HT1080 (cell line): ENCODE results near the gene SATB2. TPM values are rescaled to one million over a fixed set of nuclear protein-coding genes. Genes with fewer than 3 reads are reported as not detected.
A peak's percentile ranks its signal among the peaks of the same experiment; 100 is the strongest.

Experiments used
- DNase-seq: peaks from one replicate; pipeline ENCODE4 v3.0.0-alpha.2; 2015; ENCODE audit warnings: low read depth
- total RNA-seq: library from RNA; depleted of rRNA; stranded (reverse); fragments of >200 nt; shearing (Covaris generic); gene quantifications from 2 replicates; pipeline ENCODE4 v1.2.3, GENCODE V29; 2014

SATB2 gene
- total RNA-seq, 1 experiment from 2014 or later = 14.5 TPM

DNA sequence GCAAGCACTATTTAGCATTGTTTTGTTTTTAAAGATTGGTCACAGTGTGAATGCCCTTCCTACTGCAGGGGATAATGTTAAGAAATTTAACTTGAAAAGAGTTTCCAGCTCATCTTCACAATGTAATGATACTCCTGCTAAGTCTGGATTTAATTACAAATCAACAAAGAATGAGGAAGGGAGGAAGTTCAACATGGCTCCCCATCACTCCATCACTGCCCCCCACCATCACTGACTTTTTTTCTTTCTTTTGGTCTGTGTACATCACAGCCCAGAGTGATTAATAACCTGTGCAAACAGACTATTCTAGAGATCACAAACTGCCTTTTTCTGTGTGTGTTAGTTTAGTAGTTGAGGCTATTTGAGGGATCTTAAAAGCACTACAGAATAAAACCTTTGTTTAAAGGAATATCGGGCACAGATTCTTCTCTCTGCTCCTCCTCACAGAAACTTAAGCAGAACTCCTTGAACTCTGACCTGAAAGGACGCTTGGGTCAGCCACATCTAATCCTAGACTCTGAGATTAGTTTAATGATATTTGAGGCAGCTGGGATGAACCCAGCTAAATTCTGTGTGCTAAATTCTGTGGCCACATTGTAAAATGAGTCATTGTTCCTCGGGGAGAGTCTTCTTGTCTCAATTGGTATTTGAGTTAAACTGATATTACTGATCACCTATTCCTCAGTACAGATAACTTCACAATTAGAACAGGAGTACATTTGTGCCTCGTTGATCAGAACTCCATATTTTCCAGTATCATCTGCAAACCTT, 47.8 kb downstream of the SATB2 start:
- peak; percentile 6 for DNase-seq

DNA sequence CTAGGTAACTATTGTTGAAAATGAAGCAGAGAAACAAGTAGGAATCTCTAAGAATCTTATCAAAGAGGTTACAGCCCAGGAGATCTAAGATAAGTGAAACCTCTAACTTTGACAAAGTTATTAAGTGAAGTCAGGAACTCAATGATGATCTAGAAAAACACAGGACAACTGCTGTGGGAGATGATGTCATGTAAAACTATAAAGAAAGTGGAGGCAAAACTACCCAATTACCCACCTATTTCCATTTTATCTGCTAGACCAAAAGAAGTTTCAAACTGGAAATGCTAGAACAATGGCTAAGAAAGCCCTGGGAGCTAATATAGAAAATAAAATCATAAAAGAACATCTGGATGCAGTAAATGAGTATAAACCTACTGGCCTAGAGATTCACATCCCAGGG, 50.3 kb downstream of the SATB2 start:
- DNase-seq = no peak

DNA sequence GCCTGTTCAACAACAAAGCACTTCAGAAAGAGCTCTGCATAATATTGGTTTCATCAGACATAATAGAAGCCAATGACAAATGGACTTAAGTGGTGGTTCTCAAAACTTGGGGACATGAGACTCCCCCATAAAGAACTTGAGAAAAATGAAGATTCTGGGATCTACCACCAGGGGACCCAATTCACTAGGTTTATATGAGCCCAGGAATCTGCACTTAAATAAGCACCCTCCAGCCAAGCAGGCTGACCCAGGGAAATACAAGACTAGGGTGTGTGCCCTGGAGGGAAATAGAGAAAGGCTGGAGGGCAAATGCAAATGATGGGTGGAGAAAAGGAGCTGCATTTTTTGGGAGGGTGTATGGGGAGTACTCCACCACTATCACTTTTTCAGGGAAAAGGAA, 52.5 kb downstream of the SATB2 start:
- DNase-seq = peak; percentile 17

DNA sequence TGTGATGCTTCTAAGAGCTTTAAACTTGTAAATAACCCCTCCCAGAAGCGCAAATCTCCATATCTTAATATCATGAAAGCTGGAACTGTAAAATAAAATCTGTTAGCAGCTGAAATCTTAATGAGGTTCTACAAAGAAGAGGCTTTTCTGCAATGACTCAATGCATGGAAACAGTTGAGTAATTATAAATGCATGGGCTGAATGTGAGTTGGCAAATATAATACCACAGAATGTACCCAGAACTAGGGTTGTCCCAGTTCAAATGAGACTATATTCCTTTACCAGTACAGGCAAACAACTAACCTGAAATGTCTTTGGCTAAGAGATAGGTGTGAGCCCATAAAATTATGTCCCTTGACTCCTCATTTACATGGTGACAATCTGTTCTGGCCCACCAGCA, 52.9 kb downstream of the SATB2 start:
- DNase-seq = peak; percentile 18

DNA sequence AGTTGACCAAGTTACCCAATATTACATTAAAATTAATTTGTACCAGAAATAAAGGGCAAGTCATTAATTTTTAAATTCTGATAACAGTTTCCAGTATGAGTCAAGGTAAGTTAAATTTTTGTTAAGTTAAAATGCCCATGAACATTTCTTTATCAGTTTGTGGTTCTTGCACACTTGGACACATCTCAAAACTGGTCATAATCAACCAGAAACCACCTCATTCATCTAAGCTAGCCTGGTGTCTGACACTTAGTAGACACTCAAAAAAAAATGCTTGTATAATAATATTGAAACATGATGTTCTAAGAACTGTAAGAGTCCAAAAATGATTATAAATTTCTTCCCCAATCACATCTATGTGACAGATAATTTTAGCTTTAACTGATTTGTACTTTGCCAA, 62.4 kb downstream of the SATB2 start:
- DNase-seq = no peak

DNA sequence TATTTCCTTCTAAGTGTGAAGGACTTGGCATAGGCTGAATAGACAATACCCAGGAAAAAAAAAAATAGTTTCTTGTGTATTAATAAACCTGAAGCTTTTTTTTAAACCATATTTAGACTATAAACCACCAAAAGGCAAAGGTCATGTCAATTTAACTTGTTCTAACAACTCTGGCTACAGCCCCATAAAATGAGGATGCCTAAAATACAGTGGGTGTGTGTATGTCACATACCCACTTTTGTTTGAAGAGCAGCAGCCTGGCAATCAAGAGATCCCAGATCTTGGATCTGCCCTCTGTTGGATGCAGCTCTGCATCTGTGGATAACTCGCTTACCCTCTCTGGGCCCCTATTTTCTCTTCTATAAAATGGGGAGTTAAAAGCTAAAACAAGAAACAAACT, 65.4 kb downstream of the SATB2 start:
- DNase-seq = no peak

DNA sequence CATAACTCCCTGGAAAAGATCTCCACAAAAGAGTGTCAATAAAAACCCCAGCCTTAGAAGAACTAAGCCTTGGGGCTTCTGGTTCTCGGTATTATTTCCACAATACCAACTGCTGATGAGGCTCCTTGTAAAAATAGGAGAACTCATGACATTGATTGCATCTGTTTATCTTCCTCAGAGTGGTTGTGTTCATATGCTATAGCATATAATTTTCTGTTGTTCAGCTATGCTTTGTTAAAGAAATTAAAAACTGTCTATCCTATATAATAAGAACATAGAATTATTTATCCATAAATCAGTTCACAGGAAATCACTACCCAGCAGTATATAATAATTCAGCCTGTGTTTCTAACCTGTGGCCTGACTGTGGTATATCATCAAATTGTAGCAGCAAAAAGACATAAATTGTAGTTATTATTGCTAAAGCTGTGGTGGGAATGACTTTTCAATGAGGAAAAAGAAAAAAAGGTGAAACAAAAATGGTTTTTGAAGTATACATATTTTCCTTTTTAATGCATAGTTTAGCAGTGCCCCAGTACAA, 68.9 kb downstream of the SATB2 start:
- DNase-seq = no peak

DNA sequence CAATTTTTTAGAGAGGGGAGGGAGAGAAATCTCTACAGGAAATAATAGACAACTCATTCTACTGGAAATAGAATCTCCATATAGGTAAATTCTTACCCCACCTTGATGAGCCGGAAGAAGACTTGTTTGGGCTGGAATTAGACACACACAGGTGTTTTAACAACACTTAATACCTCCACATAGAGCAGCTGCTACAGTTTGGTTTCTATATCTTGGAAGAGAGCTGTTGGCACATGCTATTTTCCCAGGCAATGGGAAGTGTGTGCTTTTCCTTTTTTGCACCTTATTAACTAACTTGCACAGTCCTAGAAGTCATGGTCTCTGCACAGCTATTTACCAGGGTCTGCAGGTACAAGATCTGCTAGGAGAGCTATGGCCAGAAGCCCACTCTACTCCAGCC, 73.7 kb downstream of the SATB2 start:
- no peak for DNase-seq

DNA sequence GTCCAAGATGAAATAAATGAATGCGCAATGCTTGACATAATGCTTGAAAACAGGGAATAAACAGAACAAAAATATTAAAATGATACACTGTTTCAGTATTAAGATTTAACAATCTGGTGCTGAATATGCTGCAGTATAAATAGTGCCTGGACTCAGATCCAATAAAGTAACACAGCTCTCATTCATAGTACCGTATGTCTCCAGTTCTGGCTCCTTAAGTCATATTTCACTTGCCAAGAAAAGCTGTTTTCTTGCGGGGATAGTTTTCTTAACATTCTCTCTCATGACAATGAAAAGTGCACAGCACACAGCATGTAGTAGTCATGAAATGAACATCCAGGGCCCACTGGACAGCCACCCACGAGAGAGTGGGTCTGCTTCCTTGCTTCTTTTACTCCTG, 74.7 kb downstream of the SATB2 start:
- DNase-seq = no peak

DNA sequence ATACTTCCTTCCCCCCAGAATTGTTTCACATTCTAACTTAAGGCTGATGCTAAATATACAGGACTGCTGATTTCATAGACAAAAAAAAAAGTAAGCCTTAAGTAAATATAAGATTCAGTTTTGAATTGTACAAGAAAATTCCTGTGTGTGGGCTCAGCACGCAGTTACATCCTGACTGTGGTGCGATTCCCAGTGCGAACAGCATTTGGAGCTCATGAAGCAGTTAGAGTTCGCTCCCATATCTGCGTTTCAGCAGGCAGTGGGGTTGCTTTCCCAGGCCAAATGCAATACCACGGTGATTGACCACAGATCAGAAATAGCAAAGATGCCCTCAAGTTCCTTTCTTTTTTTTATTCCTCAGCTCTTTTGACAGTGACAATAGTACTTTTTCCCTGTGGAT, 75.6 kb downstream of the SATB2 start:
- DNase-seq = no peak

DNA sequence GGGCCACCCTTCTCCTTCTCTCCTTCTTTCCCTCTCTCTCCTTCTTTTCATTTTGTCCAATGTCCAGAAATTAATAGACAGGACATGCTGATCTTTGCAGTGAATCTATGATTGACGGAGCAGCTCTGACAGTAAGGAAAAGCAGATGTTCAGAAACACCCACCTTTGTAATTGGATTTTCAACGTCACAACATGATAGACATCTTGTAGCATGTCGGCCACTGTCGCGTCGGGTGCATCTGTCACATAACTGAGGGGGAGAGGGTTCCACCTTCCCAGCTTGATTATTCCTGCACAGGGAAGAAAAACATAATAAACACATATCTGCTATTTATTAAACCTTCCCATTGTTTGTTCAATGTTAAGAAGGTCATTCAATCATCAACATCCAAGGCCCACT, 76.2 kb downstream of the SATB2 start:
- no peak for DNase-seq

DNA sequence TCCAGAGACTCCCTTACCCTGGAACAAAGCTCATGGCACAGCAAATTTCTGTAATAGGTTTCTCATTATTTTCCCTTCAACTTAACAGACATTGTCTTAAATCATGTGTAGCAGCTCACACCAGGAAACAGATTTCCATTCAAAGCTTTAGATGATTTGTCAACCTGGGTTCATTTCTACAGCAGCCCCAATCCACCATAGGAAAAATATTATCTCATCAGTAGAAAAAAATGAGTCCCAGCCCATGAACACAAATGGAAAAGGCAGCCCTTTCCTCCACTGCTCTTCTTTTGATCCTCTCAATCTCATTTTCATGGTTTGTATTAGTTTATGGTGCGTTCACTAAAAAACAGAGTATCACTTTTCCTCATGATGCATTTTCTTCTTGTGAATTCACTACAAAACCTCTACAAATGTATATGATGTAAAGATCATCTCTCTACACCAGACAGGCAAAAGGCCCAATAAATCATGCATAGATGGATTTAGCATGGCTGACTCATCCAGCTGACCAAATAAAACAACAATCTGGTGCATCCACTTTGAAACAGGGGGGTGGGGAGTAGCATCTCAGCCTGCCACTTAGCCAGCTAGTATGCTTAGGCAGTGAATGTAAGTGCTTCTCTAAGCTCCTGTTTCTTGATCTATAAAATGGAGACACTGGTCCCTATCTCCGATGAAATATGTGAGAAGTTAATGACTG, 78.6 kb downstream of the SATB2 start:
- peak; percentile 44 for DNase-seq

DNA sequence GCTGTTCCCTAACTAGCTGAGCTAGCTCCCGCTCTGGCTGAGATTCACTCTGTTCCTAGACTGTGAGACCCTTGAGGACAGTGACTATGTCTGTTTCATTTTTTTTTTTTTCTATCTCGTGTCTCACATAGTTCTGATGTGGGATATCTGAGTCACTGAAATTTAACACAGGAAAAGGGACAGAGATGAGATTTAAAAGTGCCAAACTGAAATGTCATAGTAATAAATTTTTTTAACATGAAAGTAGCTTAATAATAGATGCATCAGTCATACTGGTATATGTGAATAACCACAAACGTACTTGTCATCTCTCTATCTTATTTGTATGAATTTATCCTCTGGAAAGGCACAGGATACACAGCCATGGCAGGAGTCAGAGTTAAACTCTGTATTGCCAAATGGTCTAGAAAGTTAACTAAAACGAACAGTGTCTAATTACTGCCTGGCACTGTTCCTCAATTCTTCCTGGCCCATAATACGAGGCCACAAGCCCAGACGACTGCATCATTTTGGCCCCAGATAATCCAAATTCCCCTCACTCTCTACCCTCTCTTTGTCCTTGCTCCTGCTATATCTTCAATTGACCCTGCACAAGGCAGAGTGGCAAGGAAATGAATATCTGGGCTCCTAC, 87.5 kb downstream of the SATB2 start:
- DNase-seq = peak; percentile 46

DNA sequence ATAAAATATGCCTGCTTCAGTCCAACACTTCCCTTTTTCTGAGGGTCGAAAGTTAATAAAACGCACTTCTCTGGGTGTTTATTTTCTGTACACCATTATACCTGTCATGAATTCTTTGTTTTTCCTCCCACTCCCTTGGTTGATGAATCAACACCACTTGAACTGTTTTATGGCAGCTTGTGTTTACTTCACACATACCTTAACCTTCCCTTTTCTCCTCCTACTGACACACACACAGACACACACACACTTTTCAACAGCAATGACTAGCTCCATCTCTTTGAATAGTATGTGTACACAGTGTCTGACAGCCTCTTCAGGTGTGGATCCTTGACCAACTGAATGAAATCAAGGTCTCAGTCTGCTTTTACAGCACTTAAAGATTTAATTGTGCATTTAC, 91.3 kb downstream of the SATB2 start:
- no peak for DNase-seq

DNA sequence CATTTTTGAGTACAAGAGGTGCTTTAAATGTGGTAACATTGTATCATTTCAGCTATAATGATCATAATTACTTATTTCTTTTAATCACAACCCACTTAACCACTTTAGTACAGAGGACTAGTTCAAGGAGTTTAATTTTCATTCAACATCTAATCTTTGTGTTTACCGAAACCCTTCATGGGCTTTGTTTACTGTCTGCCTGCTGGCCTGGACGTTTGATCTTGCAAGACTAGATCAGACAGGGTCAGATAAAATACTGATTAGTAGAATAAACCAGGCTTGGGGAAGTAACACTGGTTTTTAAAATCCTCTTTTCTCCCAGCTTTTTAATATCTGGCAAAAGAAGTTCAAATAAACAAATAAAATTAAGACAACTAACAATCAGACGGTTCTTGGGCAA, 93.6 kb downstream of the SATB2 start:
- no peak for DNase-seq

DNA sequence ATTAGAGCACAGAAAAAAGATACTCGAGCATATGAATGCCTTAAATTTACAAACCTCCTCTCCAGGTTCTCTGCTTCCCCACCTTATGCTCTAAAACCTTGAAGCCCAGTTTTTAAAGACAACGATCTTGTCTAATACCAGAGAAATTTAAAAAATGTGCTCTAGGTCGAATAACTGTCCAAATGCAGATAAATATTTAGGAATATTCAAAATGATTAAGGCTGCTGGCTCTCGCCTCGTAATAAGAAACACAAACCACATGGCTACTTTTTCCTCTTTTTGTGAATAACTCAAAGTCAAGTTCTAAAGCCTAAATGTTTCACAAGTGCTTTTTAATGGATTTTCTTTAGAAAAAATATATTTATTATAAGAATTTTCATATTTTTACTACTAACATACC, 101.3 kb downstream of the SATB2 start:
- no peak for DNase-seq

DNA sequence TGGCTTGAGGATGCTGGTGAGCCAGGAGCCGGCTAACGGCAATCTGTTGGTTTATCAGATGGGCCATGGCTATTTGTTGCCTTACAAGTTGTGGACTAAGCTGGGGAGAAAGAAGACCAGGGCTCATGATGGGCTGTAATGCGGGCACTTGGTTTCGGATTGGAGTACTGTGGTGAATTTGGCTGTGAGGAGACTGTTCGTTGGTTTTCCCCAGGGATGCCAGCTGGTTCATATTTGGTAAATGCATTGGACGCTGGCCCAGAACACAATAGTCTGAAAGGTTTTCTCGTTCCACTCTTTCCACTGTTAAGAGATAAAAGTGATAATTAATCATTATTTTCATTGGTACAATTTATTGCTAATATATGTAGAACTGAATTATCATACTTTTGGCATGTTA, 108.9 kb downstream of the SATB2 start:
- DNase-seq = no peak

DNA sequence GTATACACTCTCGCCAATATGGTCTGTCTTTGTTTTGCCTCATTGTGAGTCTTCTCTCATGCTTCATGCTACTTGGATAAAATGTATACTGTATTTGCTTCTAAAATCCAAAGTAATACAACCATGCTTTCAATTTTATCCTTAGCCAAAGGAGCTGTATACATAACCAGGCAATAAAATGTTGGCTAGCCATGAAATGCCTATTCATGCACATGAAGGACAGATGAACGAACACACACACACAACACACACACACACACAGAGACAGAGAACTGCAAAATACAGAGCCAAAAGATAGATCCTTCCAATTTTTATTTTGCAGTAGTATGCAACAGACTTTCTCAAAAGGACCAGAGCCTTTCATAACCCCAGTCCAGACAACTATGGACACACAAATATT, 113.7 kb downstream of the SATB2 start:
- no peak for DNase-seq

DNA sequence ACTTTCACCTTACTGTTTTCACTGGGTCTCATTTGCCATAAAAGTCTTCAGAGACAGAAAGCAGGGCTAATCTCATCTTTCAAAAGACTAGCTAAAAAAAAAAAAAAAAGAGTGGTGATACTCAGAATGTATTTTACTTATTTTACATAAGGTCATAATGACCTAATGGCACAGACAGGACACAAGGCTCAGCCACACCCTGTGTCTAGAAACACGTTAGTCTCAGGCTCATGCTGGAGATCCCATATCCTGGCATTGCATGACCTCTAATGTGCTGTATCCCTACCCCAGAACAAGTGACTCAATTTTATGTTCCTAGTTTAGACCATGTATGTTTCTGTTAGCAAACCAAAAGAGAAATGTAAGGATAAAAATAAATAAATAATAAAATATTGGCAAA, 115.4 kb downstream of the SATB2 start:
- no peak for DNase-seq

DNA sequence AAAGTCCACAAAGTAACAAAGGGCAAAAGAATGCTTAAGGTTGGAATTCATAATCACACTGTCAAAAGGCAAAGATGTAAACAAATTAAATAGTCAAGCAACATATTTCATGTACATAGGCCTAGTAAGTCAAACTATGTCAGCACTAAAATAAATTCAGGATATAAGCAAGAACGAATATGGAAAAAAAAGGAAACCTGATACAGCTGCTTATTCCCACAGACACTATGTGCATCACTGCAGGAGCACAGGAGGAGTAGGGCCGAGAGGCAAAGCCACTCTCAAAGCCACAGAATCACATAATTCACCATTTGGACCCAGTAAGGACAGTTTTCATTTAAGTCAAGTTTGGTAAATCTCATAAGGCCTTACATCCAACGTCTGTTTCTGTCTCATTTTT, 116.6 kb downstream of the SATB2 start:
- no peak for DNase-seq

DNA sequence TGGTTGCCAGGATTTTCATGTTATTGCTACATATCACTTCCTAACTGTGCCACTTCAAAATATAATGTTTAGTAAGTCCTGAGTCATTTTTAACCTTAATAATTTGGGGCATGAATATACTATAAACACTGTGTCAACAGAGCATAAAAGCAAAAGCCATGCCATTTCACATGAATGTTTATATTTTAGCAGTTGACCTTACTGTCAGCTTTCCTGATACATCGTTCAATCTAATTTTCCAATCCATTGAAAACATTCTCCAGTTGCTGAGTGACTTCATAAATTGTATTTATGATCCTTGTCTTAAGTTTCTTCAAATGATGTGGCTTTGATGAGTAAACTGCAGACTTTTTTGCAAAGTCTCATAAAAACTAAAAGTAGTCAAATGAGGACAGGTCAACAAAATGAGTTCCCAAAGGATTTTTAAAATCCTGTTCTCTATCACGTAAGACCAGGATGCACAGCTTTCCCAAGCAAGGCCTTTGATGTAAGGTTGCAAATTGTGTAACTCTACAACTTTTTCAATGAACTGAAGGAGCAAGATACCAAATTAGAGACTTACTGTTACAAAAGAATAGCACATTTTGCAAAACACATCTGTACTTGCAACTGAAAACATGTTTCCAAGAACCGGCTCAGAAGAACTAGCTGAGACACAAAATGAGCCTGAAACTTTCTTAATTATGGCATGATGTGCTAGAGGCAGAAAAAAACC, 117.7 kb downstream of the SATB2 start:
- no peak for DNase-seq

DNA sequence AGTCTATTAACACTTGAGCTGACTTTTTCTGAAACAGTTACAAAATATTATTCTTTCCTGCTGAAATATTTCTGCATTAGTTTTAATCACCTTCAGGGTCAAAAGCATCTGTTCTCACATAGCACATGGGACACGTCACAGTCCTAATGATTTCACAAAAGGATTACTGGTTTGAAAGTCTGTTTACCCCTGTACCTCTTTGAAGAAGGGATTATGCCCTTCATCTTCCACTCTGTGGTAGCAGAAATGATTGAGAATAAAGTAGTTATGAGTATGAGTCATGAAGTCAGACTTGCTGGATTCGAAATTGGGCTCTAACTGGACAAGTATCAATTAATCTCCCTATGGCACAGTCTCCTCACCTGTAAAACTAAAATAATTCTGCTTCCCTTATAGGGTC, 121.2 kb downstream of the SATB2 start:
- DNase-seq = no peak
